A673 (cell line): ENCODE data around the gene IWS1.

ENCODE experiments used
- CTCF ChIP-seq: fragments of 300-800, 200-600 bp; sonication (generic); conservative IDR thresholded peaks from 2 replicates; pipeline ENCODE4 v1.5.1; 2017; ENCODE audit warnings: low read depth, mild to moderate bottlenecking, antibody characterized with exemption, low read length, moderate library complexity, mixed read lengths
- EZH2 ChIP-seq: fragments of 200-600 bp; sonication (generic); IDR thresholded peaks from 2 replicates; pipeline ENCODE4 v1.6.1; 2017; ENCODE audit warnings: borderline replicate concordance, low read depth, mild to moderate bottlenecking, mixed read lengths, antibody characterized with exemption, low read length; ENCODE audit not compliant: poor library complexity, severe bottlenecking

- TF ChIP-seq CTCF (no peak), EZH2 (no peak)
These were observed 26.0 kb upstream of the IWS1 start for GRCh38 chr2:127552336-127552735.
